Cardiac muscle cell (in vitro differentiated cells and primary cell): ENCODE data around the gene IL1RAPL2. TPM values are rescaled to one million over a fixed set of nuclear protein-coding genes. Genes with fewer than 3 reads are reported as not detected.
"Not testable (repeated sequence)": the region's sequence is repeated elsewhere in the genome, so short reads cannot be mapped to it uniquely, and the experiment has no call there.

ENCODE experiments used
- DNase-seq, 2 donors: peaks; one replicate each; pipeline versions ENCODE4 v3.0.0 to v3.0.0-alpha.2; 2010 to 2017; ENCODE audit warnings: low read depth in 1 of 2, low spot score in 1 of 2
- H3K27ac ChIP-seq: fragments of 200-600 bp; sonication (generic); 2 replicates; pipeline ENCODE4 v1.5.1; 2016
- H3K27me3 ChIP-seq: fragments of 200-600 bp; sonication (generic); 2 replicates; pipeline ENCODE4 v1.6.0; 2016; ENCODE audit warnings: control low read depth
- H3K36me3 ChIP-seq: fragments of 200-600 bp; sonication (generic); 2 replicates; pipeline ENCODE4 v1.5.1; 2016; ENCODE audit warnings: control low read depth
- H3K4me1 ChIP-seq: fragments of 200-600 bp; sonication (generic); 2 replicates; pipeline ENCODE4 v1.8.1; 2017; ENCODE audit warnings: low read depth, mild to moderate bottlenecking, mixed run types
- H3K4me3 ChIP-seq: fragments of 200-600 bp; sonication (generic); 2 replicates; pipeline ENCODE4 v1.5.1; 2016; ENCODE audit warnings: mild to moderate bottlenecking
- H3K9me3 ChIP-seq: fragments of 200-600 bp; sonication (generic); 2 replicates; pipeline ENCODE4 v1.5.1; 2017; ENCODE audit warnings: low read depth, mild to moderate bottlenecking, control low read depth
- CTCF ChIP-seq: IDR thresholded peaks from 2 replicates; pipeline ENCODE4 v1.5.1; 2012; ENCODE audit warnings: low read depth, mild to moderate bottlenecking, low read length
- polyA plus RNA-seq: library from polyadenylated mRNA; unstranded; fragments of >200 nt; fragmentation: Nextera tagmentation; extraction: Ambion mirVana; gene quantifications from 2 replicates; pipeline ENCODE4 v1.2.1, GENCODE V29; 2016
- total RNA-seq: library from RNA; depleted of rRNA; stranded (reverse); fragments of >200 nt; gene quantifications from 2 replicates; pipeline ENCODE4 v1.2.3, GENCODE V29; 2016

Gene IL1RAPL2
- total and polyA plus RNA-seq, 2 experiments from 2014 or later, result not detected

- TF ChIP-seq CTCF, result no peak
- H3K27ac ChIP-seq, result no peak overlapping the region
- no peaks in the 10 kb centered on the region for H3K4me1 ChIP-seq
- DNase-seq, result no peak
- no peaks in the 10 kb centered on the region for H3K27me3 ChIP-seq
- H3K4me3 ChIP-seq, result no peak overlapping the region
- H3K36me3 ChIP-seq, result no peaks in the 10 kb centered on the region
- no peaks in the 10 kb centered on the region for H3K9me3 ChIP-seq
Observed at GRCh38 chrX:104863466-104863865, 297.5 kb downstream of the IL1RAPL2 start.

GRCh38 chrX:104864296-104864695 is 298.3 kb downstream of the IL1RAPL2 start:
- Histone ChIP-seq H3K27ac (no peak overlapping the region), H3K27me3 (no peaks in the 10 kb centered on the region), H3K4me1 (no peaks in the 10 kb centered on the region), H3K4me3 (no peak overlapping the region), H3K9me3 (no peaks in the 10 kb centered on the region), H3K36me3 (no peaks in the 10 kb centered on the region)
- no peak for DNase-seq
- TF ChIP-seq CTCF, result no peak

GRCh38 chrX:104877504-104877903 is 311.5 kb downstream of the IL1RAPL2 start:
- no peak for TF ChIP-seq CTCF
- H3K9me3 ChIP-seq, result no peaks in the 10 kb centered on the region
- no peak overlapping the region for H3K27ac ChIP-seq
- H3K36me3 ChIP-seq, result no peaks in the 10 kb centered on the region
- H3K4me1 ChIP-seq, result no peaks in the 10 kb centered on the region
- no peak for DNase-seq
- no peaks in the 10 kb centered on the region for H3K27me3 ChIP-seq
- H3K4me3 ChIP-seq, result no peak overlapping the region

GRCh38 chrX:104902070-104902469 is 336.1 kb downstream of the IL1RAPL2 start:
- no peak for TF ChIP-seq CTCF
- Histone ChIP-seq H3K9me3 (no peaks in the 10 kb centered on the region), H3K27ac (no peak overlapping the region), H3K4me3 (no peak overlapping the region), H3K27me3 (no peaks in the 10 kb centered on the region), H3K36me3 (no peaks in the 10 kb centered on the region), H3K4me1 (no peaks in the 10 kb centered on the region)
- DNase-seq, result no peak

GRCh38 chrX:104909694-104910093 is 343.7 kb downstream of the IL1RAPL2 start:
- peak overlapping the region; percentile 10 for H3K4me3 ChIP-seq
- not testable (repeated sequence) for H3K27ac ChIP-seq, H3K9me3 ChIP-seq, H3K36me3 ChIP-seq, H3K4me1 ChIP-seq, DNase-seq, H3K27me3 ChIP-seq

GRCh38 chrX:104913348-104913747 is 347.3 kb downstream of the IL1RAPL2 start:
- Histone ChIP-seq H3K27ac (peak overlapping the region; percentile 31), H3K4me1 (peaks cover 4% of the 10 kb centered on the region), H3K9me3 (no peaks in the 10 kb centered on the region), H3K36me3 (no peaks in the 10 kb centered on the region), H3K27me3 (no peaks in the 10 kb centered on the region), H3K4me3 (no peak overlapping the region)
- DNase-seq, result peak; percentile 11 to 81
- TF ChIP-seq CTCF, result peak; percentile 39

- H3K9me3 ChIP-seq, H3K4me3 ChIP-seq, DNase-seq, H3K27me3 ChIP-seq, H3K36me3 ChIP-seq, H3K27ac ChIP-seq, H3K4me1 ChIP-seq: not testable (repeated sequence)
Observed at GRCh38 chrX:104914686-104915085, 348.7 kb downstream of the IL1RAPL2 start.
